Upper lobe of right lung (tissue), 1 donor: ENCODE data around the gene SLC36A1. TPM values are rescaled to one million over a fixed set of nuclear protein-coding genes. Genes with fewer than 3 reads are reported as not detected.
A peak's percentile ranks its signal among the peaks of the same experiment; 100 is the strongest.

Experiments
- ATAC-seq: fragments of 200-7000 bp; cut with Tn5 transposase; one replicate; pipeline ENCODE4 v1.9.1; 2020; ENCODE audit warnings: mild to moderate bottlenecking, moderate library complexity
- DNase-seq: peaks from one replicate; pipeline ENCODE4 v3.0.0-alpha.2; 2020
- H3K27ac ChIP-seq: fragments of 200-600 bp; one replicate; pipeline ENCODE4 v1.8.0; 2022
- H3K27me3 ChIP-seq: fragments of 200-600 bp; one replicate; pipeline ENCODE4 v1.8.0; 2022; ENCODE audit warnings: mild to moderate bottlenecking
- H3K36me3 ChIP-seq: fragments of 200-600 bp; one replicate; pipeline ENCODE4 v1.8.0; 2022
- H3K4me1 ChIP-seq: fragments of 200-600 bp; one replicate; pipeline ENCODE4 v1.8.0; 2022
- H3K4me3 ChIP-seq: fragments of 200-600 bp; one replicate; pipeline ENCODE4 v1.8.0; 2022; ENCODE audit warnings: mild to moderate bottlenecking
- H3K9me3 ChIP-seq: fragments of 200-600 bp; one replicate; pipeline ENCODE4 v1.8.0; 2022
- intact Hi-C: fragments of 100-400 bp; cut with DNase I; formaldehyde crosslinking; loops from one replicate; pipeline ENCODE4 v1.11.0; 2022
- total RNA-seq: library from RNA; stranded (reverse); fragmentation: NEBNext Ultra II Directional; extraction: Animal tissue kit (Norgen Biotek cat#: 25700); gene quantifications from one replicate; pipeline ENCODE4 v1.2.1, GENCODE V29; 2021
- TF ChIP-seq, protein P1 (sequence below): fragments of 200-600 bp; IDR thresholded peaks from one replicate; pipeline ENCODE4 v1.8.0; 2022; ENCODE audit warnings: antibody characterized with exemption
- donor health status: DM: no; HTN: yes; CAD: no; lungs with severe emphysema.

The SLC36A1 gene
- total RNA-seq, 1 donor from 2014 or later: 9.6 TPM

DNA sequence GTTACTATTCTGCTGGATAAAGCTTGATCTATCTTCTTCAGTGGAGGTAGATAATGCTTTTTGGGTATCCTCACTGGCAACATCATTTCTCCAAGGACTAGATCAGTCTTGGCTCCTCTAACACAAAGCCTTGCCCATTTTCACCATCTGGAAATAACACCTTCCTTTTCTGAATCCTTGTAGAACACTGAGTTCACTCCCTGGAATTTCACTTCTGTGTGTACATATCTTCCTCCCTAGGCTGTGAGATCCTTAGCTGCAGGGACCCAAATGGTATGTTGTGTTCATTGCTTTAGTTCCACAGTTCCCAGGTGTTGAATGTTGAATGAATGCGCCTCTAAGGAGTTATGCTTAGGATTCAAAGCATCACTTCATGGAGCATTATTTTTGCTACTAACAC, 16.7 kb upstream of the SLC36A1 start:
- ATAC-seq: no peak
- DNase-seq: no peak
- intact Hi-C loops: no loop called here
- no peaks in the 10 kb centered on the region for H3K36me3 ChIP-seq
- H3K27ac ChIP-seq: no peak overlapping the region
- H3K27me3 ChIP-seq: no peaks in the 10 kb centered on the region
- TF ChIP-seq, protein P1, sequence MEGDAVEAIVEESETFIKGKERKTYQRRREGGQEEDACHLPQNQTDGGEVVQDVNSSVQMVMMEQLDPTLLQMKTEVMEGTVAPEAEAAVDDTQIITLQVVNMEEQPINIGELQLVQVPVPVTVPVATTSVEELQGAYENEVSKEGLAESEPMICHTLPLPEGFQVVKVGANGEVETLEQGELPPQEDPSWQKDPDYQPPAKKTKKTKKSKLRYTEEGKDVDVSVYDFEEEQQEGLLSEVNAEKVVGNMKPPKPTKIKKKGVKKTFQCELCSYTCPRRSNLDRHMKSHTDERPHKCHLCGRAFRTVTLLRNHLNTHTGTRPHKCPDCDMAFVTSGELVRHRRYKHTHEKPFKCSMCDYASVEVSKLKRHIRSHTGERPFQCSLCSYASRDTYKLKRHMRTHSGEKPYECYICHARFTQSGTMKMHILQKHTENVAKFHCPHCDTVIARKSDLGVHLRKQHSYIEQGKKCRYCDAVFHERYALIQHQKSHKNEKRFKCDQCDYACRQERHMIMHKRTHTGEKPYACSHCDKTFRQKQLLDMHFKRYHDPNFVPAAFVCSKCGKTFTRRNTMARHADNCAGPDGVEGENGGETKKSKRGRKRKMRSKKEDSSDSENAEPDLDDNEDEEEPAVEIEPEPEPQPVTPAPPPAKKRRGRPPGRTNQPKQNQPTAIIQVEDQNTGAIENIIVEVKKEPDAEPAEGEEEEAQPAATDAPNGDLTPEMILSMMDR: no peak
- no peaks in the 10 kb centered on the region for H3K9me3 ChIP-seq
- H3K4me3 ChIP-seq: no peak overlapping the region
- H3K4me1 ChIP-seq: no peaks in the 10 kb centered on the region

DNA sequence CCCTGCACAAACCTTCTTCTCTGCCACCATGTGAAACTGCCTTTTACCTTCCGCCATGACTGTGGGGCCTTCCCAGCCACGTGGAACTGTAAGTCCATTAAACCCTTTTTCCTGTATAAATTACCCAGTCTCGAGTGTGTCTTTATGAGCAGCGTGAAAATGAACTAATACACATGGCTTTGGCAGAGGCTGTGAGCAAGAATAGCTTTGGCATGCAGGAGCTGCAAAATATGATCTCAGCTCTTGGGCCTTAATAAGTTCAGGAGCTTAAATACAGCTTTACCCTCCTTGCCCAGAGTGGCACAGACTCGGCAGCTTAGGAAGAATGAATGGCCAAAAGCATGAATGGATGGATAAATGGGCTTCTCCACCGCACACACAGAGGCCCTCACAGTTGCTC, 15.7 kb upstream of the SLC36A1 start:
- intact Hi-C loops: no loop called here
- Histone ChIP-seq H3K9me3 (no peaks in the 10 kb centered on the region), H3K36me3 (no peaks in the 10 kb centered on the region), H3K4me1 (no peaks in the 10 kb centered on the region), H3K4me3 (no peak overlapping the region), H3K27me3 (no peaks in the 10 kb centered on the region), H3K27ac (no peak overlapping the region)
- ATAC-seq (no peak), DNase-seq (no peak)
- TF ChIP-seq, protein P1: no peak

DNA sequence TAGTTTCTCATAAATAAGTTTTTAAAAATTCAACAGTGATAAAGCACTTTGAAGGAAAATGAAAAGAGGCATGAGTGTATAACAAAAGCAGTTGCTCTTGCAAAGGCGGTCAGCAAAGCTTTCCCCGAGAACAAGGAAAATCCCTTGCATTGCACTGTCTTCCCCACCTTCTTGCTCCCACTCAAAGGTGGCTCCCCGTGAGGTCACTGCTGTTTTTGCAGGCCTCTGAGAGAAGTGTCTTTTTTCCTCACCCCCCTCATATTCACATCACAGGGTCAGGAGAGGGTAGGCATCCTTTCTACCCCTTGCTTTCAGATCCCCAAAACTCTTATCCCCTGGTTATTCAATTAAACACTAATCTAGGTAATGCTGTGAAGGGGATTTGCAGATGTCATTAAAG, 15.2 kb upstream of the SLC36A1 start:
- H3K27me3 ChIP-seq: no peaks in the 10 kb centered on the region
- DNase-seq: no peak
- H3K4me1 ChIP-seq: no peaks in the 10 kb centered on the region
- H3K4me3 ChIP-seq: no peak overlapping the region
- no peak overlapping the region for H3K27ac ChIP-seq
- ATAC-seq: no peak
- H3K9me3 ChIP-seq: no peaks in the 10 kb centered on the region
- H3K36me3 ChIP-seq: no peaks in the 10 kb centered on the region
- TF ChIP-seq, protein P1: no peak
- intact Hi-C loops: no loop called here

DNA sequence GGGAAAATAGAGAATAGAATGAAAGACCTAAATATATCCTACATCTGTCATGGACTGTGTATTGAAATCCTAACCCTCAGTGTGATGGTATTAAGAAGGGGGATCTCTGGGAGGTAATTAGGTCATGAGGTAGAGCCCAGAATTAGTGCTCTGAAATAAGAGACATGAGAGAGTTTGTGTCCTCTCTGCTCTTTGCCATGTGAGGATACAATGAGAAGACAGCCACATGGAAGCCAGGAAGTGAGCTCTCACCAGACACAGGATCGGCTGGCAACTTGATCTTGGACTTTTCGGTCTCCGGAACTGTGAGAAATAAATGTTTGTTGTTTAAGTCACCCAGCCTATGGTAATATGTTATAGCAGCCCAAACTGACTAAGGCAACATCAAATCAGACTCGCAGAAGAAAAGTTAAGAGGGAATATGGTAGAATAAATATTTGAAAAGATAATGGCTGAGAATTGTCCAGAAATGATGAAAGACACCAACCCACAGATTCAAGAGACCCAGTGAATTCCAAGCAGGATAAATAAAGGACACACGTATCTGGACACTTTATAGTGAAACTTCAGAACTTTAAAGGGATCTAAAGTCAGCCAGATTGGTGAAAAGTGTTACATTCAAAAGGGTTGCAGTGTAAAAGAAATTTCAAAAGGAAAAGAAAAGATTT, 12.7 kb upstream of the SLC36A1 start:
- Histone ChIP-seq H3K4me1 (no peaks in the 10 kb centered on the region), H3K9me3 (no peaks in the 10 kb centered on the region), H3K36me3 (no peaks in the 10 kb centered on the region), H3K27me3 (no peaks in the 10 kb centered on the region), H3K4me3 (no peak overlapping the region), H3K27ac (no peak overlapping the region)
- TF ChIP-seq, protein P1: no peak
- ATAC-seq (no peak), DNase-seq (no peak)
- intact Hi-C loops: no loop called here

DNA sequence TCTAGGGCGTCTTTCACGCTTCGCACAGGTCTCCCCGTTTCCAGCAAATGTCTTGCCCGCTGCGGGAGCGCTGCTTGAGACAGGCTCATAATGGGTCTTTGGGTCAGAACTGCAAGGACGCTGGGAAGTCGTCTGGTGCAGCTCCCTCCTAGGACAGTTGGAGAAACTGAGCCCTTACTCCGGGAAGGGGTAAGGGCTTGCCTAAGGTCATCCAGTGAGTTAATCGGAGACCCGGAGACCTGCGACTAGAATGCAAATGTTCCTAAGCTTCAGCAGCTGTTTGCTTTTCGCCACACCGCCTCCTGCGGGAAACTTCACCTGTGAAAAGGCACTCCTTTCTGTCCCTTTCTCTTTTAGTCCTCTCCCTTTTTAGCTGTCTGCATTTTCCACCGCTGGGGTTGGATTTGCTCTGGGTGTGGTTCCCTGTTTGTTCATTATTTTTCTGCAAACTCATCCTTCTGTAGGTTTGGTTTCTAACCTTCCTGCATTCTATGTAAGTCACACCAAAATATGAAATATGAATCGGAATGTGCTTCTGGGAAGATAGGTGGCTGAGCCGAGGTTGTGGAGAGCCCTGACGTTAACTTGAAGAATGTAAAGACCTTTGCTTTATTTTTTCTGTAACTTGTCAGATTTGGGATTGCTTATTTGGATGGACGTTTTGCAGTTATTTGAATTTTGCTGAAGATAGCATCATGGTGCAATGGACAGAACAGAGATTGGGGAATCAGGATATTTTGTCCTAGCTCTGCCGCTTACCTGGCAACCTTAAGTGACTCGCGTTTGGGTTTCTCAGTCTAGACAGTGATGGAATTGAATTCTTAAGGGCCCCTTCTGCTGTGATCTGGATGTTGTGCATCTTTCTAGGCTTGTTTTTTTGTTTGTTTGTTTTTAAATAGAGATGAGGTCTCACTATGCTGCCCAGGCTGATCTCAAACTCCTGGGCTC, 909 bp downstream of the SLC36A1 start:
- Histone ChIP-seq H3K9me3 (no peaks in the 10 kb centered on the region), H3K27me3 (no peaks in the 10 kb centered on the region), H3K4me1 (no peaks in the 10 kb centered on the region), H3K36me3 (no peaks in the 10 kb centered on the region), H3K27ac (peak overlapping the region; percentile 56), H3K4me3 (peak overlapping the region; percentile 93)
- no peak for DNase-seq
- intact Hi-C loops: no loop called here
- ATAC-seq: peak; percentile 12
- TF ChIP-seq, protein P1: no peak
